Type B pancreatic cell (in vitro differentiated cells): ENCODE results near the gene RETREG2. TPM values are rescaled to one million over a fixed set of nuclear protein-coding genes. Genes with fewer than 3 reads are reported as not detected.

ENCODE experiments used
- DNase-seq: peaks from one replicate; pipeline ENCODE4 v3.0.0; 2021; ENCODE audit warnings: mixed read lengths; ENCODE audit not compliant: unreplicated experiment; ENCODE audit errors: extremely low spot score
- H3K27ac Mint-ChIP-seq: 2 replicates; pipeline ENCODE4 v1.8.0; 2021; ENCODE audit warnings: mild to moderate bottlenecking, mixed read lengths
- H3K27me3 Mint-ChIP-seq: 2 replicates; pipeline ENCODE4 v1.8.0; 2021; ENCODE audit warnings: mixed read lengths
- H3K36me3 Mint-ChIP-seq: 2 replicates; pipeline ENCODE4 v1.8.0; 2021; ENCODE audit warnings: mixed read lengths
- H3K4me1 Mint-ChIP-seq: one replicate; pipeline ENCODE4 v1.8.0; 2021; ENCODE audit warnings: mixed read lengths; ENCODE audit not compliant: unreplicated experiment
- H3K4me3 Mint-ChIP-seq: 2 replicates; pipeline ENCODE4 v1.8.0; 2021; ENCODE audit warnings: mild to moderate bottlenecking, mixed read lengths
- H3K9me3 Mint-ChIP-seq: 2 replicates; pipeline ENCODE4 v1.8.0; 2021; ENCODE audit warnings: mixed read lengths
- total RNA-seq: library from RNA; stranded (reverse); gene quantifications from 2 replicates; pipeline ENCODE4 v1.2.1, GENCODE V29; 2021; ENCODE audit warnings: low replicate concordance
- TF ChIP-seq, protein P1 (sequence below): fragments of 200-600 bp; sonication (generic); conservative IDR thresholded peaks from 2 replicates; pipeline ENCODE4 v1.5.0; 2021; ENCODE audit warnings: antibody characterized with exemption, mild to moderate bottlenecking

RETREG2 gene
- total RNA-seq, 1 donor from 2014 or later, result 88.7 TPM

DNA sequence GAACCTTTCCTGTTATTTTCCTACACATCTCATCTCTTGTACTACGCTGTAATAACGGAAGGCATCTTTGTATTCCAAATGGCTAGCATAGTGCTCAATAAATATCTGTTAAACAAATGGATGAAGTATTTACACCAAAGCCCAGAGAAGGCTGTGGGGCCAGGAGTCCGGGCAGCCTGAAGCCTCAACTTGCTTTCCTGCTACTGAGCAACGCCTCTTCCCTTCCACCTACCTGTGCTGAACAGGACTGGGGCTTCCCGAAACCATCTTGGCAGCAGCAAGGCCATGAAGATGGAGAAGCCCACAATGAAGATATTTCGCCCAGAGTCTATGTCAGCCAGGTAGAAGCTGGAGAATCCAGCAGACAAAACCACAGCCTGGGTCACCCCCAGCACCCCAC lies 14.9 kb upstream of the RETREG2 start:
- Mint-ChIP-seq H3K27me3 (no peaks in the 10 kb centered on the region), H3K4me1 (peaks cover 21% of the 10 kb centered on the region), H3K36me3 (no peaks in the 10 kb centered on the region), H3K9me3 (no peaks in the 10 kb centered on the region), H3K4me3 (no peak overlapping the region), H3K27ac (no peak overlapping the region)
- DNase-seq, result no peak
- TF ChIP-seq, protein P1, sequence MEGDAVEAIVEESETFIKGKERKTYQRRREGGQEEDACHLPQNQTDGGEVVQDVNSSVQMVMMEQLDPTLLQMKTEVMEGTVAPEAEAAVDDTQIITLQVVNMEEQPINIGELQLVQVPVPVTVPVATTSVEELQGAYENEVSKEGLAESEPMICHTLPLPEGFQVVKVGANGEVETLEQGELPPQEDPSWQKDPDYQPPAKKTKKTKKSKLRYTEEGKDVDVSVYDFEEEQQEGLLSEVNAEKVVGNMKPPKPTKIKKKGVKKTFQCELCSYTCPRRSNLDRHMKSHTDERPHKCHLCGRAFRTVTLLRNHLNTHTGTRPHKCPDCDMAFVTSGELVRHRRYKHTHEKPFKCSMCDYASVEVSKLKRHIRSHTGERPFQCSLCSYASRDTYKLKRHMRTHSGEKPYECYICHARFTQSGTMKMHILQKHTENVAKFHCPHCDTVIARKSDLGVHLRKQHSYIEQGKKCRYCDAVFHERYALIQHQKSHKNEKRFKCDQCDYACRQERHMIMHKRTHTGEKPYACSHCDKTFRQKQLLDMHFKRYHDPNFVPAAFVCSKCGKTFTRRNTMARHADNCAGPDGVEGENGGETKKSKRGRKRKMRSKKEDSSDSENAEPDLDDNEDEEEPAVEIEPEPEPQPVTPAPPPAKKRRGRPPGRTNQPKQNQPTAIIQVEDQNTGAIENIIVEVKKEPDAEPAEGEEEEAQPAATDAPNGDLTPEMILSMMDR, result no peak

GRCh38 chr2:219165058-219165911 lies 12.8 kb upstream of the RETREG2 start:
- Mint-ChIP-seq H3K36me3 (no peaks in the 10 kb centered on the region), H3K9me3 (no peaks in the 10 kb centered on the region), H3K27ac (no peak overlapping the region), H3K4me3 (no peak overlapping the region), H3K27me3 (no peaks in the 10 kb centered on the region), H3K4me1 (peaks cover 9% of the 10 kb centered on the region)
- TF ChIP-seq, protein P1, result no peak
- DNase-seq, result no peak

- Mint-ChIP-seq H3K9me3 (no peaks in the 10 kb centered on the region), H3K27me3 (no peaks in the 10 kb centered on the region), H3K4me3 (no peak overlapping the region), H3K36me3 (peaks cover 6% of the 10 kb centered on the region), H3K4me1 (no peaks in the 10 kb centered on the region), H3K27ac (no peak overlapping the region)
- TF ChIP-seq, protein P1, result no peak
- no peak for DNase-seq
Observed at GRCh38 chr2:219167997-219168396, 10.1 kb upstream of the RETREG2 start.

- no peak overlapping the region for H3K27ac Mint-ChIP-seq
- H3K9me3 Mint-ChIP-seq, result no peaks in the 10 kb centered on the region
- no peak for DNase-seq
- H3K4me1 Mint-ChIP-seq, result no peaks in the 10 kb centered on the region
- TF ChIP-seq, protein P1, result no peak
- no peak overlapping the region for H3K4me3 Mint-ChIP-seq
- H3K27me3 Mint-ChIP-seq, result no peaks in the 10 kb centered on the region
- H3K36me3 Mint-ChIP-seq, result peaks cover 6% of the 10 kb centered on the region
Observed at GRCh38 chr2:219168526-219168925, 9.5 kb upstream of the RETREG2 start.

- TF ChIP-seq, protein P1, result no peak
- H3K36me3 Mint-ChIP-seq, result peaks cover 6% of the 10 kb centered on the region
- H3K27ac Mint-ChIP-seq, result no peak overlapping the region
- H3K27me3 Mint-ChIP-seq, result no peaks in the 10 kb centered on the region
- H3K4me1 Mint-ChIP-seq, result no peaks in the 10 kb centered on the region
- H3K4me3 Mint-ChIP-seq, result no peak overlapping the region
- no peaks in the 10 kb centered on the region for H3K9me3 Mint-ChIP-seq
- no peak for DNase-seq
Observed at GRCh38 chr2:219168932-219169331, 9.1 kb upstream of the RETREG2 start.
